Measurements from ENCODE around the gene CSNK1E. TPM values are rescaled to one million over a fixed set of nuclear protein-coding genes. Genes with fewer than 3 reads are reported as not detected.

The CSNK1E gene
- total RNA-seq, 1 donor from 2014 or later: 208 TPM

DNA sequence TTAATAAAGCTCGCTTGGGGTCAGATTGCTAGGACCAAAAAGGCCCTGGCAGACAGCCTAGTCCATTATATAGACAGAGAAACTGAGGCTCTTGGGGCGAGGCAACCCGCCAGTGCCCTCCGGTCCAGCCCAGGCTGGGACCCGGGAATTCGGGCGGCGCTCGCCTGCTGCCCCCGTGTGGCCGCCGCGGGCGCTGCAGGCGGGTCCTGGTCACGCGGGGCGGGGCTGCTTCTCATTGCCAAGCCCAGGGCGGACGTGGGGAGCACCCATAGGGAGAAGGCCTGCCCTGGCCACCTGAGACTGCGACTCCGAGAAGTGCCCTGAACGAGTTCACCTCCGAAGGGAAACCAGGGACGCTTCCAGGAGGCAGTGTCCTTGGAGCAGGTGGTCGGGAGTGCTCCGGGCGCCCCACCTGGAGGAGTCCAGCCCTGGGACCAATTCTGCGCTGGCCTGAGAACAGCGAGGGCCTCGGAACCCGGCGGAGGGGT is 36.0 kb upstream of the CSNK1E start:
- H3K36me3 ChIP-seq (ENCODE audit: control insufficient read depth, insufficient read depth, low read length): no peaks in the 10 kb centered on the region
- no peak for DNase-seq (ENCODE audit: low read depth)
- TF ChIP-seq CTCF (IDR thresholded peaks at IDR 0.05; ENCODE audit: insufficient read depth, low read length, poor library complexity, severe bottlenecking): peak; percentile 57
- no peaks in the 10 kb centered on the region for H3K27me3 ChIP-seq (ENCODE audit: control insufficient read depth, insufficient read depth, low read length)
- no peak overlapping the region for H3K4me3 ChIP-seq (ENCODE audit: low read depth, low read length)

DNA sequence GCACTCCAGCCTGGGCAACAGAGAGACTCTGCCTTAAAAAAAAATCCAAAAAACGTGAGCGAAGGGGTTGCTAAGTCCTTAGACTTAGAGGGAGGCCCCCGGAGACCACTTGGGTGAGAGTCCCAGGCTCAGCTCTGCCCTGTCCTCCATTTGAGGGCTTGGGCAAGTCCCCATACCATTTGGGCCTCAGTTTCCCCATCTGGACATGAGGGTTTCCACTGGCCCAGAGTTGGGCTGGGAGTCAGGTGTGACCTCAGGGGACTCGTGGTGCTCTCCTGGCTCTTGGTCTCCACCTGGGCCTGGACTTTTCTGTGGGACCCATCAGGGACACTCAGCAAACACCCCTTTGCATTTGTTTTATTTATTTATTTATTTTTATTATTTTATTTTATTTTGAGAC is 35.2 kb upstream of the CSNK1E start:
- no peak overlapping the region for H3K4me3 ChIP-seq (ENCODE audit: low read depth, low read length)
- no peaks in the 10 kb centered on the region for H3K36me3 ChIP-seq (ENCODE audit: control insufficient read depth, insufficient read depth, low read length)

GRCh38 chr22:38350444-38351359 is 33.5 kb upstream of the CSNK1E start:
- DNase-seq (ENCODE audit: low read depth): no peak
- Histone ChIP-seq H3K4me3 (ENCODE audit: low read depth, low read length) (no peak overlapping the region), H3K27me3 (ENCODE audit: control insufficient read depth, insufficient read depth, low read length) (no peaks in the 10 kb centered on the region), H3K36me3 (ENCODE audit: control insufficient read depth, insufficient read depth, low read length) (no peaks in the 10 kb centered on the region)
- no peak for TF ChIP-seq CTCF (IDR thresholded peaks at IDR 0.05; ENCODE audit: insufficient read depth, low read length, poor library complexity, severe bottlenecking)

More for the DNA sequence above, 35.2 kb upstream of the CSNK1E start:
- no peak for TF ChIP-seq CTCF (IDR thresholded peaks at IDR 0.05; ENCODE audit: insufficient read depth, low read length, poor library complexity, severe bottlenecking)
- H3K27me3 ChIP-seq (ENCODE audit: control insufficient read depth, insufficient read depth, low read length): no peaks in the 10 kb centered on the region
- DNase-seq (ENCODE audit: low read depth): no peak

DNA sequence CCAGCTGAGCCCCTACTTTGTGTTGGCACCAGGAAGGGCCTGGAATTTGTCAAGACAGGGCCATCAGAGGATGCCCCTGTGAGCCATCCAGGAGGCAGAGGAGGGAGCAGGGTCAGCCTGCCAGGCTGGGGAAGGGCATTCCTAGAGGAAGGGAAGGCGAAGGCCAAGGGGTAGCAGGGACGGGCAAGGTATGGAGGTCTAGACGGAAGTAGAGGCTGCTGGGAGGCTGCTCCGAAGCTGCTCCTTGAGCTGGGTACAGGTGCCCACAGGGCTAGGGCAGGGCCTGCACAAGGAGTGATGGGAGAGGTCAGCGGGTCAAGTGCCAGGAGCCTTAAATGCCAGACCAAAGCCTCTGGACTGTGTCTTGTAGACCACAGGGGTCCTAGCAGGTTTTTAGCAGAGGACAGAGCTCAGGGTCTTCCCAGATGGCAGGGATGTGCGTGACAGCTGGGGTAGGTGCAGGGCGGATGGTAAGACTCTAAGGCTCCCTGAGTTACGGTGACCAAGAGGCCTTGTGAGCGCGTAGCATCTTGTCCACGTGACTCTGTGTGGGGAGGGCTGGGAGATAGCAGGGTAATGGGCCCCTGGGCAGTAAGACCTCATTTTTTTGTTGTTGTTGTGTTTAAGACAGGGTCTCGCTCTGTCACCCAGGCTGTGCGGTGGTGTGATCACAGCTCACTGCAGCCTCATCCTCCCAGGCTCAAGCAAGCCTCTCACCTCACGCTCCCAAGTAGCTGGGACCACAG is 31.7 kb upstream of the CSNK1E start:
- Histone ChIP-seq H3K27me3 (ENCODE audit: control insufficient read depth, insufficient read depth, low read length) (no peaks in the 10 kb centered on the region), H3K36me3 (ENCODE audit: control insufficient read depth, insufficient read depth, low read length) (no peaks in the 10 kb centered on the region), H3K4me3 (ENCODE audit: low read depth, low read length) (no peak overlapping the region)
- TF ChIP-seq CTCF (IDR thresholded peaks at IDR 0.05; ENCODE audit: insufficient read depth, low read length, poor library complexity, severe bottlenecking): no peak
- no peak for DNase-seq (ENCODE audit: low read depth)

DNA sequence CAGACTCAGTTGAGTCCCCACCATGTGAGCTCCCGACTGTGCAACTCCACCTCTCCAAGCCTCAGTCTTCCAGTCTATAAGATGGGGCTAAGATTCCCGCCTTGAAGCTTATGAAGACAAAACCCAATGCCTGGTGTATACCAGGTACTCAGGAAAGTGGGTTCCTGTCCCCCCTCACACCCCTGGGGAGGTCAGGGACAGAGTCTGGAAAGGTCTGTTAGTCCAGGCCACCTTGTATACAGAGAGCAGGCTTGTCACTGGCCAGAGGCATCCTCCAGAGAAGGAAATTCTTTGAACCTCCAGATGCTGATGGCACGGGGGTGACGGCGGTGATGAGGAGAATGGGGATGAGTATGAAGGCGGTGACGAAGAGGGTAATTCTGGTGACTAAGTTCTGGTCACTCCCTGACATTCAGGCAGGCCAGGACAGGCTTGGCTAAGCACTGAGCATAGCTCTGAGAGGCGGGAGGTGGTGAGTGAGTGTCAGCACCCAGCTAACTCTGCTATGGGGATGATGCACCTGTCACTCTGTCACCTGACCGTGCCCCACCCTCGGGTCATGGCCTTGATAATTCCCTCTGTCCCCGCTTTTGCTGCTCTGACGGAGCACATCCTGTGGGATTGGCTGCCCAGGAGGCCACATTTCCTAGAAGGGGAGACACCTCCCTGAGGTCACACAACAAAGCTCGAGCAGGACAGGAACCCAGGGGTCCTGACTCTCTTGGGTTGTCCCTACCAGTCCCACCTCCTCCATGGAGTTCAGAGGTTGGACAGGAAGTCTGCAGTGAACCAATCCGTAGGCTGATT is 30.9 kb upstream of the CSNK1E start:
- no peak for TF ChIP-seq CTCF (IDR thresholded peaks at IDR 0.05; ENCODE audit: insufficient read depth, low read length, poor library complexity, severe bottlenecking)
- Histone ChIP-seq H3K4me3 (ENCODE audit: low read depth, low read length) (no peak overlapping the region), H3K27me3 (ENCODE audit: control insufficient read depth, insufficient read depth, low read length) (no peaks in the 10 kb centered on the region), H3K36me3 (ENCODE audit: control insufficient read depth, insufficient read depth, low read length) (no peaks in the 10 kb centered on the region)
- peak; percentile 38 for DNase-seq (ENCODE audit: low read depth)

Measured in kidney epithelial cell (primary cell).